Caco-2 (cell line): ENCODE measurements around the gene RPL22. TPM values are rescaled to one million over a fixed set of nuclear protein-coding genes. Genes with fewer than 3 reads are reported as not detected.

Source experiments
- BruUV-seq: library from RNA; stranded (reverse); fragments of 400-500 nt; replicated peaks from 2 replicates; lab custom pipeline; 2021; lab: Mats Ljungman, UMichigan
- CTCF ChIA-PET: fragments of 300-600 bp; sonication (Branson Sonifier 250); formaldehyde crosslinking; loops from one replicate; lab custom pipeline; 2022; ENCODE audit warnings: antibody characterized with exemption; lab: Charles Lee
- POLR2A ChIA-PET: fragments of 300-600 bp; sonication (Branson Sonifier 250); formaldehyde crosslinking; loops from one replicate; lab custom pipeline; 2022; ENCODE audit warnings: antibody characterized with exemption; lab: Charles Lee
- DNase-seq, 2 experiments: peaks; one replicate each; pipeline versions ENCODE4 v3.0.0 to v3.0.0-alpha.2; 2020 to 2022
- H3K27me3 ChIP-seq: replicated peaks from 2 replicates; pipeline ENCODE4 v1.6.0; 2011; ENCODE audit warnings: low read length; ENCODE audit not compliant: control insufficient read depth, insufficient read depth
- H3K36me3 ChIP-seq: 2 replicates; pipeline ENCODE4 v1.5.1; 2011; ENCODE audit warnings: low read length; ENCODE audit not compliant: control insufficient read depth, insufficient read depth
- H3K4me1 ChIP-seq: fragments of 250-450 bp; sonication (Bioruptor Pico); 2 replicates; pipeline ENCODE4 v1.5.1; 2020; ENCODE audit warnings: mild to moderate bottlenecking
- H3K4me3 ChIP-seq: 2 replicates; pipeline ENCODE4 v1.5.1; 2011; ENCODE audit warnings: low read depth, mild to moderate bottlenecking, control low read depth, low read length
- H3K9me3 ChIP-seq: fragments of 250-450 bp; sonication (Bioruptor Pico); 2 replicates; pipeline ENCODE4 v1.5.1; 2020; ENCODE audit warnings: mild to moderate bottlenecking, moderate library complexity
- H3K27ac Mint-ChIP-seq: one replicate; pipeline ENCODE4 v1.8.0; 2022; ENCODE audit warnings: mixed read lengths; ENCODE audit not compliant: unreplicated experiment
- H3K27me3 Mint-ChIP-seq: one replicate; pipeline ENCODE4 v1.8.0; 2022; ENCODE audit warnings: mixed read lengths; ENCODE audit not compliant: insufficient read depth, unreplicated experiment
- H3K36me3 Mint-ChIP-seq: one replicate; pipeline ENCODE4 v1.8.0; 2022; ENCODE audit warnings: mild to moderate bottlenecking, mixed read lengths; ENCODE audit not compliant: insufficient read depth, unreplicated experiment
- H3K4me1 Mint-ChIP-seq: one replicate; pipeline ENCODE4 v1.8.0; 2022; ENCODE audit warnings: low read depth, mixed read lengths; ENCODE audit not compliant: unreplicated experiment
- H3K4me3 Mint-ChIP-seq: one replicate; pipeline ENCODE4 v1.8.0; 2022; ENCODE audit warnings: mild to moderate bottlenecking, moderate library complexity, mixed read lengths; ENCODE audit not compliant: unreplicated experiment
- H3K9me3 Mint-ChIP-seq: one replicate; pipeline ENCODE4 v1.8.0; 2022; ENCODE audit warnings: mixed read lengths; ENCODE audit not compliant: unreplicated experiment
- CTCF ChIP-seq, 2 experiments: fragments of 200-600 bp in 1 of 2; IDR thresholded peaks; 1 replicate in 1 of 2; 2 replicates in 1 of 2; pipeline versions ENCODE4 v1.5.1 to v1.8.0; 2011 to 2022; ENCODE audit warnings: antibody characterized with exemption in 1 of 2, control low read depth in 1 of 2, inconsistent platforms in 1 of 2, low read depth in 1 of 2, low read length in 1 of 2, mild to moderate bottlenecking in 1 of 2, moderate library complexity in 1 of 2; ENCODE audit not compliant: insufficient read depth in 1 of 2, severe bottlenecking in 1 of 2, unreplicated experiment in 1 of 2
- intact Hi-C: fragments of 100-400 bp; cut with micrococcal nuclease; formaldehyde crosslinking; loops from one replicate; pipeline ENCODE4 v1.10.0; 2022; ENCODE audit not compliant: unreplicated experiment
- total RNA-seq: library from RNA; stranded (reverse); gene quantifications from 2 replicates; pipeline ENCODE4 v1.2.3, GENCODE V29; 2022

The RPL22 gene
- total RNA-seq, 1 experiment from 2014 or later = 406 TPM

GRCh38 chr1:6162773-6163172 lies 36.6 kb downstream of the RPL22 start:
- Histone ChIP-seq H3K9me3 (no peaks in the 10 kb centered on the region), H3K36me3 (no peaks in the 10 kb centered on the region), H3K4me3 (no peak overlapping the region), H3K27me3 (no peaks in the 10 kb centered on the region), H3K4me1 (0 out of 2 replicates have a peak, but pooled peaks cover 6% of the 10 kb centered on the region)
- H3K9me3 Mint-ChIP-seq = no peaks in the 10 kb centered on the region
- peaks cover 6% of the 10 kb centered on the region for H3K36me3 Mint-ChIP-seq
- no peak for DNase-seq
- no peak for TF ChIP-seq CTCF (IDR thresholded peaks at IDR 0.05; ENCODE audit: insufficient read depth in 1 of 2, low read depth in 1 of 2, low read length in 1 of 2, severe bottlenecking in 1 of 2, unreplicated experiment in 1 of 2)
- no peak overlapping the region for H3K4me3 Mint-ChIP-seq
- H3K27ac Mint-ChIP-seq = no peak overlapping the region
- ChIA-PET POLR2A (no interaction called here), CTCF (interaction anchor here (1.3 kb wide), 1 partner anchor 82 kb away, joined by 3 read pairs; no protein-coding TSS in a partner anchor)
- peaks cover 7% of the 10 kb centered on the region for H3K4me1 Mint-ChIP-seq
- no TSS peak for BruUV-seq
- peaks cover 5% of the 10 kb centered on the region for H3K27me3 Mint-ChIP-seq
- intact Hi-C loops = loop anchor here (10.0 kb wide), 1 partner anchor 58 kb away; no protein-coding TSS in a partner anchor

DNA sequence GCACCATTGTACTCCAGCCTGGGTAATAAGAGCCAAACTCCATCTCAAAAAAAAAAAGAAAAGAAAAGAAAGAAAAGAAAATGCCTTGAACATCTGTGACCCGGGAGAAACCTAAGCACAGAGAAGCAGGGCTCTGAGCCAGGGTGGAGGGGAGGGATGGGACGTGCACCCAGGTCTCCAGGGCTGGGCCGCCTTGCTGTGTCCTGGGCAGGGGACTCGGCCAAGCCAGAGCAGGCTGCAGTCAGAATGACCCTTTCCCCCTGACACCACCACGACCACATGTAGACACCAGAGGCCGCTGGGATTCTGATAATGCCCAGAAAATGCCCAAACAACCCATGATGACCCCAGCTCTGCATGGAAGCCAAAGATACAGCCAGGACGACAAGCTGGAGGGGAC lies 37.1 kb downstream of the RPL22 start:
- H3K36me3 ChIP-seq = no peaks in the 10 kb centered on the region
- no peaks in the 10 kb centered on the region for H3K9me3 ChIP-seq
- H3K27me3 Mint-ChIP-seq = peaks cover 5% of the 10 kb centered on the region
- intact Hi-C loops = loop anchor here (10.0 kb wide), 1 partner anchor 58 kb away; no protein-coding TSS in a partner anchor
- no peaks in the 10 kb centered on the region for H3K27me3 ChIP-seq
- H3K4me1 Mint-ChIP-seq = peaks cover 10% of the 10 kb centered on the region
- peaks cover 6% of the 10 kb centered on the region for H3K36me3 Mint-ChIP-seq
- POLR2A ChIA-PET = no interaction called here
- no peak overlapping the region for H3K4me3 ChIP-seq
- no peak overlapping the region for H3K4me3 Mint-ChIP-seq
- no peak for TF ChIP-seq CTCF (IDR thresholded peaks at IDR 0.05; ENCODE audit: insufficient read depth in 1 of 2, low read depth in 1 of 2, low read length in 1 of 2, severe bottlenecking in 1 of 2, unreplicated experiment in 1 of 2)
- BruUV-seq = no TSS peak
- DNase-seq = no peak
- H3K9me3 Mint-ChIP-seq = no peaks in the 10 kb centered on the region
- H3K4me1 ChIP-seq = peaks cover 10% of the 10 kb centered on the region
- H3K27ac Mint-ChIP-seq = no peak overlapping the region
- CTCF ChIA-PET = interaction anchor here (1.3 kb wide), 1 partner anchor 82 kb away, joined by 3 read pairs; no protein-coding TSS in a partner anchor

GRCh38 chr1:6158181-6158580 lies 41.2 kb downstream of the RPL22 start:
- peaks cover 19% of the 10 kb centered on the region for H3K4me1 ChIP-seq
- no peak for DNase-seq
- H3K36me3 ChIP-seq = no peaks in the 10 kb centered on the region
- peak overlapping the region; percentile 85 for H3K27ac Mint-ChIP-seq
- H3K9me3 Mint-ChIP-seq = no peaks in the 10 kb centered on the region
- ChIA-PET POLR2A (no interaction called here), CTCF (interaction anchor here (0.6 to 1.4 kb wide), 2 partner anchors 37 to 87 kb away, joined by 4 read pairs; no protein-coding TSS in a partner anchor)
- no peaks in the 10 kb centered on the region for H3K27me3 ChIP-seq
- H3K4me3 ChIP-seq = no peak overlapping the region
- no peaks in the 10 kb centered on the region for H3K9me3 ChIP-seq
- H3K27me3 Mint-ChIP-seq = no peaks in the 10 kb centered on the region
- intact Hi-C loops = no loop called here
- H3K4me1 Mint-ChIP-seq = peaks cover 14% of the 10 kb centered on the region
- peak overlapping the region; percentile 56 for H3K4me3 Mint-ChIP-seq
- H3K36me3 Mint-ChIP-seq = peaks cover 6% of the 10 kb centered on the region
- no TSS peak for BruUV-seq
- no peak for TF ChIP-seq CTCF (IDR thresholded peaks at IDR 0.05; ENCODE audit: insufficient read depth in 1 of 2, low read depth in 1 of 2, low read length in 1 of 2, severe bottlenecking in 1 of 2, unreplicated experiment in 1 of 2)
